Pancreas (tissue), 10 donors: ENCODE results near the gene MEGF11. TPM values are rescaled to one million over a fixed set of nuclear protein-coding genes. Genes with fewer than 3 reads are reported as not detected.

Experiments
- ATAC-seq, 4 donors: fragments of 200-7000 bp; cut with Tn5 transposase; one replicate each; pipeline versions ENCODE4 v1.8.0 to v1.9.1; 2020; ENCODE audit warnings: mild to moderate bottlenecking in 4 of 4, moderate library complexity in 4 of 4
- DNase-seq, 6 donors: peaks; one replicate each; pipeline ENCODE4 v3.0.0-alpha.2; 2020
- FAIRE-seq: peaks from 2 replicates; lab custom pipeline; 2012; peaks lifted over from hg19 to GRCh38; lab: Jason Lieb, UNC
- H3K27ac ChIP-seq, 4 donors: fragments of 200-600 bp; sonication (generic); 1 replicate in 3 of 4; 2 replicates in 1 of 4; pipeline versions ENCODE4 v1.5.0 to v1.8.0; 2020
- H3K27me3 ChIP-seq, 4 donors: fragments of 200-600 bp; one replicate each; pipeline ENCODE4 v1.8.0; 2021
- H3K36me3 ChIP-seq, 3 donors: fragments of 200-600 bp; sonication (generic) in 1 of 3; one replicate each; pipeline versions ENCODE4 v1.5.0 to v1.8.0; 2020 to 2021
- H3K4me1 ChIP-seq, 3 donors: fragments of 200-600 bp; one replicate each; pipeline ENCODE4 v1.8.0; 2021
- H3K4me3 ChIP-seq, 4 donors: fragments of 200-600 bp; sonication (generic) in 2 of 4; one replicate each; pipeline versions ENCODE4 v1.5.0 to v1.8.0; 2020 to 2021
- H3K9me3 ChIP-seq, 4 donors: fragments of 200-600 bp; one replicate each; pipeline ENCODE4 v1.8.0; 2021
- CTCF ChIP-seq, 4 donors: fragments of 200-600 bp; sonication (generic) in 3 of 4; IDR thresholded peaks; one replicate each; pipeline versions ENCODE4 v1.5.0 to v1.8.0; 2021; ENCODE audit warnings: antibody characterized with exemption in 4 of 4
- WGBS, 2 donors: extraction: QIAGEN DNeasy Blood & Tissue Kit; methylation state at CpG; one replicate each; pipeline ENCODE4 v1.1.7; 2013; 5-methylcytosine and 5-hydroxymethylcytosine counted together
- intact Hi-C, 3 donors: fragments of 100-400 bp; cut with DNase I; formaldehyde crosslinking; loops; one replicate each; pipeline versions ENCODE4 v1.11.1 to v1.14.2; 2022
- polyA plus RNA-seq, 2 donors: library from polyadenylated mRNA; stranded (reverse); fragments of 200-250 nt; gene quantifications; one replicate each; pipeline ENCODE4 v1.2.3, GENCODE V29; 2013
- total RNA-seq, 6 donors: library from RNA; stranded (reverse); fragmentation: NEBNext Ultra II Directional in 4 of 6; extraction: Animal tissue kit (Norgen Biotek cat#: 25700) in 4 of 6; gene quantifications; one replicate each; pipeline versions ENCODE4 v1.2.1 to v1.2.4, GENCODE V29; 2021 to 2023
- donor health status: healthy with polysubstance abuse.
- donor health status: DM: no; HTN: no; CAD: no; lungs with moderate emphysema.
- donor health status: DM: no; HTN: no; CAD: no.
- donor health status: control.
- donor health status: control.
- donor health status: Bipolar disorder and iron deficiency.
- donor health status: DM: yes; HTN: yes; CAD: no.
- donor health status: DM: no; HTN: no; CAD: no.
- donor health status: DM: no; HTN: no; CAD: no.
- donor health status: DM: yes; HTN: yes; CAD: no.

MEGF11 gene
- total and polyA plus RNA-seq, 8 donors = 0.19 to 0.87 (median 0.37) TPM

GRCh38 chr15:66231394-66232266 is 21.9 kb downstream of the MEGF11 start:
- FAIRE-seq (no peak), ATAC-seq (no peak), DNase-seq (no peak)
- WGBS, 2 donors = 77 to 78% methylated on average over 8 of the region's 8 CpGs
- Histone ChIP-seq H3K4me1 (no peaks in the 10 kb centered on the region), H3K27me3 (no peaks in the 10 kb centered on the region), H3K9me3 (no peaks in the 10 kb centered on the region), H3K27ac (no peak overlapping the region), H3K36me3 (no peaks in the 10 kb centered on the region), H3K4me3 (no peak overlapping the region)
- no peak for TF ChIP-seq CTCF (IDR thresholded peaks at IDR 0.05)
- intact Hi-C loops = no loop called here

- no peak overlapping the region for H3K27ac ChIP-seq
- 60 to 73% methylated on average over 6 of the region's 6 CpGs for WGBS, 2 donors
- H3K4me3 ChIP-seq = no peak overlapping the region
- no peaks in the 10 kb centered on the region for H3K36me3 ChIP-seq
- no peaks in the 10 kb centered on the region for H3K9me3 ChIP-seq
- ATAC-seq (no peak), DNase-seq (no peak), FAIRE-seq (no peak)
- intact Hi-C loops = no loop called here
- no peaks in the 10 kb centered on the region for H3K4me1 ChIP-seq
- TF ChIP-seq CTCF (IDR thresholded peaks at IDR 0.05) = no peak
- no peaks in the 10 kb centered on the region for H3K27me3 ChIP-seq
Measured at GRCh38 chr15:66229790-66230465, 23.6 kb downstream of the MEGF11 start.

GRCh38 chr15:66228807-66229735 is 24.5 kb downstream of the MEGF11 start:
- WGBS, 2 donors = 81 to 82% methylated on average over 13 of the region's 13 CpGs
- Histone ChIP-seq H3K9me3 (no peaks in the 10 kb centered on the region), H3K4me1 (no peaks in the 10 kb centered on the region), H3K27me3 (no peaks in the 10 kb centered on the region), H3K36me3 (no peaks in the 10 kb centered on the region), H3K4me3 (no peak overlapping the region), H3K27ac (no peak overlapping the region)
- intact Hi-C loops = no loop called here
- no peak for TF ChIP-seq CTCF (IDR thresholded peaks at IDR 0.05)
- ATAC-seq (no peak), FAIRE-seq (no peak), DNase-seq (no peak)

- ATAC-seq (no peak), DNase-seq (no peak), FAIRE-seq (no peak)
- Histone ChIP-seq H3K4me3 (no peak overlapping the region), H3K9me3 (no peaks in the 10 kb centered on the region), H3K36me3 (no peaks in the 10 kb centered on the region), H3K27ac (no peak overlapping the region), H3K4me1 (no peaks in the 10 kb centered on the region), H3K27me3 (no peaks in the 10 kb centered on the region)
- intact Hi-C loops = no loop called here
- WGBS, 2 donors = 80 to 83% methylated on average over 8 of the region's 8 CpGs
- no peak for TF ChIP-seq CTCF (IDR thresholded peaks at IDR 0.05)
Measured at GRCh38 chr15:66226736-66227135, 26.8 kb downstream of the MEGF11 start.
